SU-DHL-6 (cell line): ENCODE data around the gene MTRR.

ENCODE experiments used
- H2AFZ ChIP-seq: fragments of 200-600 bp; sonication (generic); 2 replicates; pipeline ENCODE4 v1.6.1; 2014; ENCODE audit warnings: low read depth, mild to moderate bottlenecking, moderate library complexity, mixed read lengths, antibody characterized with exemption, low read length; ENCODE audit not compliant: severe bottlenecking
- H3F3A ChIP-seq: fragments of 200-600 bp; shearing (Covaris generic); 2 replicates; pipeline ENCODE4 v1.6.0; 2016; ENCODE audit warnings: antibody characterized with exemption, mild to moderate bottlenecking; ENCODE audit not compliant: insufficient read depth
- H3K27ac ChIP-seq: fragments of 200-600 bp; sonication (generic); 2 replicates; pipeline ENCODE4 v1.5.1; 2016; ENCODE audit warnings: low read depth, mild to moderate bottlenecking, low read length, moderate library complexity, mixed read lengths
- H3K27me3 ChIP-seq: fragments of 200-600 bp; sonication (generic), shearing (Covaris generic); 2 replicates; pipeline ENCODE4 v1.6.0; 2014; ENCODE audit warnings: mild to moderate bottlenecking, low read length
- H3K36me3 ChIP-seq: fragments of 200-600 bp; sonication (generic); 2 replicates; pipeline ENCODE4 v1.6.1; 2014; ENCODE audit warnings: mild to moderate bottlenecking, low read length, mixed read lengths
- H3K4me2 ChIP-seq: fragments of 300-600, 200-600 bp; shearing (Covaris generic), sonication (generic); 2 replicates; pipeline ENCODE4 v1.6.0; 2014; ENCODE audit warnings: low read length, low read depth, mild to moderate bottlenecking; ENCODE audit not compliant: poor library complexity, severe bottlenecking
- H3K4me3 ChIP-seq: fragments of 200-600 bp; sonication (generic); 2 replicates; pipeline ENCODE4 v1.5.1; 2014; ENCODE audit warnings: antibody characterized with exemption, low read length, mild to moderate bottlenecking, mixed read lengths; ENCODE audit not compliant: insufficient read depth, poor library complexity, severe bottlenecking
- H3K79me2 ChIP-seq: fragments of 200-600 bp; sonication (generic); 2 replicates; pipeline ENCODE4 v1.6.1; 2014; ENCODE audit warnings: mild to moderate bottlenecking, low read length, moderate library complexity; ENCODE audit not compliant: insufficient read depth
- H3K9ac ChIP-seq: fragments of 200-600 bp; sonication (generic); 2 replicates; pipeline ENCODE4 v1.7.0; 2014; ENCODE audit warnings: mild to moderate bottlenecking, low read length
- H3K9me2 ChIP-seq: fragments of 200-600 bp; sonication (generic); replicated peaks from 2 replicates; pipeline ENCODE4 v1.6.1; 2014; ENCODE audit warnings: low read length; ENCODE audit not compliant: insufficient read depth
- H3K9me3 ChIP-seq: fragments of 200-600 bp; sonication (generic); 2 replicates; pipeline ENCODE4 v1.6.1; 2014; ENCODE audit warnings: low read length, mixed read lengths; ENCODE audit not compliant: insufficient read depth
- H4K20me1 ChIP-seq: fragments of 200-600 bp; sonication (generic); 2 replicates; pipeline ENCODE4 v1.6.1; 2014; ENCODE audit warnings: low read depth, mild to moderate bottlenecking, antibody characterized with exemption, low read length, moderate library complexity, mixed read lengths
- CTCF ChIP-seq: fragments of 200-600 bp; sonication (generic); IDR thresholded peaks from one replicate; pipeline ENCODE4 v1.5.1; 2017; ENCODE audit warnings: antibody characterized with exemption, mild to moderate bottlenecking, low read length, moderate library complexity; ENCODE audit not compliant: insufficient read depth, poor library complexity, severe bottlenecking
- EZH2phosphoT487 ChIP-seq: fragments of 200-600 bp; sonication (generic), shearing (Covaris generic); conservative IDR thresholded peaks from 2 replicates; pipeline ENCODE4 v1.6.1; 2018; ENCODE audit warnings: mild to moderate bottlenecking, antibody characterized with exemption, low read length, moderate library complexity, mixed read lengths

The MTRR gene

DNA sequence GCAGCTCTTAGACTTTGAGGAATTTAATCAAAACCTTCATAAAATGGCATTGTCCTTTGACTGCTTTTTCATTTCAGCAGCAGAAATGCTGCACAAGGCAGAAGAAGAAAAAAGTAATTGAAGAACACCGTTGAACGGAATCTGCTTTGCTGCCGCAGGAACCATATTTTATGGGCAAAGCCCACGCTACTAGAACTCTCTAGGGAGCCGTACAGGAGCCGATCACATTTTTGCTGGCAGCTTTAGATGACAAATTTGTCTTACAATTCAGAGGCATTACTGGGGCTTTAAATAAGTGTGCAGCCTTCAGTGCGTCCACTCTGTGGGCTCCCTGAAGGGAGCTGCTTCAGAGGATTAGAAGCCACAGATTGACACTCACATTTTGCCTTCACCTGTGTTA lies 23.4 kb upstream of the MTRR start:
- H3K27me3 ChIP-seq = no peaks in the 10 kb centered on the region
- no peak overlapping the region for H3K4me2 ChIP-seq
- no peaks in the 10 kb centered on the region for H3K36me3 ChIP-seq
- H3K79me2 ChIP-seq = no peaks in the 10 kb centered on the region
- H3K4me3 ChIP-seq = no peak overlapping the region
- no peak for TF ChIP-seq EZH2phosphoT487
- no peak for TF ChIP-seq CTCF
- no peak overlapping the region for H3K27ac ChIP-seq
- H2AFZ ChIP-seq = no peak overlapping the region
- no peaks in the 10 kb centered on the region for H3K9me2 ChIP-seq
- H4K20me1 ChIP-seq = no peaks in the 10 kb centered on the region
- no peaks in the 10 kb centered on the region for H3K9me3 ChIP-seq
- no peaks in the 10 kb centered on the region for H3F3A ChIP-seq
- H3K9ac ChIP-seq = no peak overlapping the region

- no peak overlapping the region for H3K27ac ChIP-seq
- H3K4me2 ChIP-seq = no peak overlapping the region
- H3K27me3 ChIP-seq = no peaks in the 10 kb centered on the region
- H3F3A ChIP-seq = no peaks in the 10 kb centered on the region
- H3K9ac ChIP-seq = no peak overlapping the region
- no peak for TF ChIP-seq CTCF
- no peak for TF ChIP-seq EZH2phosphoT487
- H2AFZ ChIP-seq = no peak overlapping the region
- no peaks in the 10 kb centered on the region for H3K36me3 ChIP-seq
- no peaks in the 10 kb centered on the region for H3K79me2 ChIP-seq
- H3K4me3 ChIP-seq = no peak overlapping the region
- no peaks in the 10 kb centered on the region for H4K20me1 ChIP-seq
- no peaks in the 10 kb centered on the region for H3K9me2 ChIP-seq
- no peaks in the 10 kb centered on the region for H3K9me3 ChIP-seq
These were observed 22.6 kb upstream of the MTRR start for GRCh38 chr5:7846327-7846726.

DNA sequence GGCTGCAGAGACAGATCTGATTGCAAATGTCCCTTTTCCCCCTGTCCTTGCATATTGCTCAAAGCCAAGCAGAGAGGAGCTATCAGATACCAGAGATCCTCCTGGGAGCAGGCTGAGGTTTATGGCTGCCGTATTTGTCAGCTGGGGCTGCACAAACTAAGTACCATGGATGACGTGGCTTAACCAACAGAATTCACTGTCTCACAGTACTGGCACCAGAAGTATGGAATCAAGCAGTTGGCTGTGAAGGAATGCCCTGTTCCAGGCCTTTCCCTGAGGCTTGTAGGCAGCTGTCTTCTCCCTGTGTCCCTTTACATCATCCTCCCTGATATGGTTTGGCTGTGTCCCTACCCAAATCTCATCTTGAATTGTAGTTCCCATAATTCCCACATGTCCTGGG lies 20.7 kb upstream of the MTRR start:
- Histone ChIP-seq H3K9ac (no peak overlapping the region), H3F3A (no peaks in the 10 kb centered on the region), H3K79me2 (no peaks in the 10 kb centered on the region), H3K4me3 (no peak overlapping the region), H4K20me1 (no peaks in the 10 kb centered on the region), H3K9me2 (no peaks in the 10 kb centered on the region), H2AFZ (no peak overlapping the region), H3K9me3 (no peaks in the 10 kb centered on the region), H3K27me3 (no peaks in the 10 kb centered on the region), H3K36me3 (no peaks in the 10 kb centered on the region), H3K4me2 (no peak overlapping the region), H3K27ac (no peak overlapping the region)
- TF ChIP-seq EZH2phosphoT487 (no peak), CTCF (no peak)
